H1 (cell line): ENCODE results near the gene TDG. TPM values are rescaled to one million over a fixed set of nuclear protein-coding genes. Genes with fewer than 3 reads are reported as not detected.
"Not testable (repeated sequence)": the region's sequence is repeated elsewhere in the genome, so short reads cannot be mapped to it uniquely, and the experiment has no call there.

ENCODE experiments used
- CTCF ChIA-PET: fragments of 300-600 bp; sonication (Branson Sonifier 250); formaldehyde crosslinking; loops from one replicate; lab custom pipeline; 2021; ENCODE audit not compliant: partially characterized antibody; lab: Charles Lee
- POLR2A ChIA-PET: fragments of 300-600 bp; sonication (Branson Sonifier 250); formaldehyde crosslinking; loops from one replicate; lab custom pipeline; 2021; ENCODE audit warnings: inconsistent platforms; ENCODE audit not compliant: partially characterized antibody; lab: Charles Lee
- DNase-seq, 2 experiments: peaks; one replicate each; pipeline versions ENCODE4 v3.0.0 to v3.0.0-alpha.2; 2010 to 2022; ENCODE audit warnings: low spot score in 2 of 2, low read depth in 1 of 2, mixed read lengths in 1 of 2
- FAIRE-seq: peaks from 2 replicates; lab custom pipeline; 2011; peaks lifted over from hg19 to GRCh38; lab: Jason Lieb, UNC
- H2AFZ ChIP-seq: 2 replicates; pipeline ENCODE4 v1.8.1; 2012; ENCODE audit warnings: low read length, inconsistent platforms
- H2AK5ac ChIP-seq: 2 replicates; pipeline ENCODE4 v1.6.1; 2013; ENCODE audit warnings: low read depth, low read length
- H2BK120ac ChIP-seq: replicated peaks from 2 replicates; pipeline ENCODE3; 2013; ENCODE audit warnings: low read depth, low read length, inconsistent platforms
- H2BK12ac ChIP-seq: 2 replicates; pipeline ENCODE4 v1.6.1; 2013; ENCODE audit warnings: low read depth, low read length
- H2BK15ac ChIP-seq: 2 replicates; pipeline ENCODE4 v1.6.1; 2013; ENCODE audit warnings: low read length
- H2BK20ac ChIP-seq: 2 replicates; pipeline ENCODE4 v1.6.1; 2013; ENCODE audit warnings: low read length
- H2BK5ac ChIP-seq: 2 replicates; pipeline ENCODE4 v1.6.1; 2013; ENCODE audit warnings: low read depth, low read length
- H3K14ac ChIP-seq: 2 replicates; pipeline ENCODE4 v1.6.1; 2013; ENCODE audit warnings: inconsistent platforms; ENCODE audit not compliant: insufficient read length
- H3K18ac ChIP-seq: 2 replicates; pipeline ENCODE4 v1.6.1; 2013; ENCODE audit warnings: low read length; ENCODE audit errors: extremely low read depth
- H3K23ac ChIP-seq: 2 replicates; pipeline ENCODE4 v1.6.1; 2013; ENCODE audit warnings: inconsistent platforms; ENCODE audit not compliant: insufficient read length
- H3K23me2 ChIP-seq: 2 replicates; pipeline ENCODE4 v1.6.1; 2013; ENCODE audit warnings: low read depth, low read length
- H3K27ac ChIP-seq: 2 replicates; pipeline ENCODE4 v1.6.1; 2011; ENCODE audit warnings: low read depth, low read length, inconsistent platforms
- H3K27me3 ChIP-seq, 4 experiments: replicated peaks in 1 of 4; 1 replicate in 1 of 4; 2 replicates in 3 of 4; pipeline versions ENCODE4 v1.6.1 to v1.8.1; 2011 to 2013; ENCODE audit warnings: low read length in 3 of 4, mild to moderate bottlenecking in 3 of 4, inconsistent platforms in 2 of 4, mixed read lengths in 2 of 4, moderate library complexity in 1 of 4; ENCODE audit not compliant: control insufficient read depth in 3 of 4, insufficient read depth in 3 of 4; ENCODE audit errors: extremely low read depth in 1 of 4
- H3K36me3 ChIP-seq, 4 experiments: 2 replicates each; pipeline versions ENCODE4 v1.6.1 to v1.8.1; 2011 to 2013; ENCODE audit warnings: mild to moderate bottlenecking in 4 of 4, low read length in 3 of 4, moderate library complexity in 2 of 4, control low read depth in 1 of 4, inconsistent platforms in 1 of 4; ENCODE audit not compliant: insufficient read depth in 4 of 4, control insufficient read depth in 2 of 4
- H3K4ac ChIP-seq: replicated peaks from 2 replicates; pipeline ENCODE3; 2013; ENCODE audit warnings: low read length, low read depth, mixed read lengths, inconsistent platforms; ENCODE audit not compliant: insufficient read length
- H3K4me1 ChIP-seq, 4 experiments: replicated peaks in 1 of 4; 1 replicate in 1 of 4; 2 replicates in 3 of 4; pipeline versions ENCODE4 v1.6.1 to v1.8.1; 2011 to 2013; ENCODE audit warnings: low read length in 3 of 4, inconsistent platforms in 2 of 4, mixed read lengths in 1 of 4; ENCODE audit not compliant: insufficient read depth in 4 of 4, control insufficient read depth in 3 of 4
- H3K4me2 ChIP-seq, 2 experiments: 2 replicates each; pipeline versions ENCODE4 v1.6.1 to v1.8.1; 2011 to 2013; ENCODE audit warnings: low read depth in 2 of 2, low read length in 2 of 2, control low read depth in 1 of 2, inconsistent platforms in 1 of 2, mild to moderate bottlenecking in 1 of 2; ENCODE audit not compliant: insufficient read depth in 1 of 2
- H3K4me3 ChIP-seq, 4 experiments: fragments of 200-600, 300-600 bp in 1 of 4; sonication (generic), shearing (Covaris generic), sonication (Bioruptor Twin) in 1 of 4; 2 replicates each; pipeline versions ENCODE4 v1.5.1 to v1.8.1; 2011 to 2016; ENCODE audit warnings: low read length in 4 of 4, low read depth in 3 of 4, control low read depth in 2 of 4, inconsistent platforms in 2 of 4, mild to moderate bottlenecking in 2 of 4, mixed read lengths in 1 of 4, moderate library complexity in 1 of 4; ENCODE audit not compliant: insufficient read depth in 2 of 4; ENCODE audit errors: extremely low read depth in 1 of 4
- H3K56ac ChIP-seq: replicated peaks from 2 replicates; pipeline ENCODE3; 2013; ENCODE audit warnings: low read depth, mild to moderate bottlenecking, mixed read lengths, low read length, inconsistent platforms; ENCODE audit not compliant: insufficient read length
- H3K79me1 ChIP-seq: 2 replicates; pipeline ENCODE4 v1.6.1; 2013; ENCODE audit warnings: low read depth, low read length, control low read depth
- H3K79me2 ChIP-seq, 2 experiments: 2 replicates each; pipeline versions ENCODE4 v1.6.1 to v1.8.1; 2012 to 2013; ENCODE audit warnings: low read length in 2 of 2, mild to moderate bottlenecking in 2 of 2, inconsistent platforms in 1 of 2; ENCODE audit not compliant: insufficient read depth in 2 of 2, control insufficient read depth in 1 of 2
- H3K9ac ChIP-seq, 4 experiments: replicated peaks in 1 of 4; 1 replicate in 1 of 4; 2 replicates in 3 of 4; pipeline versions ENCODE4 v1.6.1 to v1.8.1; 2011 to 2013; ENCODE audit warnings: low read depth in 3 of 4, low read length in 3 of 4, control low read depth in 2 of 4, mild to moderate bottlenecking in 2 of 4, moderate library complexity in 2 of 4, inconsistent platforms in 1 of 4; ENCODE audit errors: extremely low read depth in 1 of 4
- H3K9me3 ChIP-seq, 2 experiments: 2 replicates each; pipeline versions ENCODE4 v1.6.1 to v1.8.1; 2012 to 2013; ENCODE audit warnings: mild to moderate bottlenecking in 2 of 2, moderate library complexity in 2 of 2, control low read depth in 1 of 2, inconsistent platforms in 1 of 2, low read depth in 1 of 2, low read length in 1 of 2, mixed read lengths in 1 of 2; ENCODE audit not compliant: insufficient read depth in 2 of 2
- H4K20me1 ChIP-seq, 2 experiments: replicated peaks in 1 of 2; 2 replicates each; pipeline versions ENCODE3 to v1.8.1; 2011 to 2013; ENCODE audit warnings: inconsistent platforms in 2 of 2, low read length in 2 of 2, mild to moderate bottlenecking in 1 of 2; ENCODE audit not compliant: insufficient read depth in 2 of 2, control insufficient read depth in 1 of 2
- H4K5ac ChIP-seq: 2 replicates; pipeline ENCODE4 v1.6.1; 2013; ENCODE audit warnings: low read length, low read depth, mixed read lengths, inconsistent platforms; ENCODE audit not compliant: insufficient read length
- H4K8ac ChIP-seq: 2 replicates; pipeline ENCODE4 v1.8.0; 2013; ENCODE audit warnings: mild to moderate bottlenecking, moderate library complexity, low read length, inconsistent platforms; ENCODE audit not compliant: insufficient read depth; ENCODE audit errors: extremely low read depth
- H4K91ac ChIP-seq: replicated peaks from 2 replicates; pipeline ENCODE3; 2013; ENCODE audit warnings: low read length, mixed read lengths, inconsistent platforms; ENCODE audit not compliant: insufficient read length
- WGBS, 2 experiments: shearing (Covaris generic) in 1 of 2; methylation state at CpG; one replicate each; pipeline versions ENCODE4 v1.1.6 to v1.1.7; 2013 to 2015; ENCODE audit warnings: low lambda C conversion rate in 2 of 2, mixed read lengths in 2 of 2, inconsistent platforms in 1 of 2, low coverage in 1 of 2, missing lambda C conversion rate in 1 of 2; ENCODE audit not compliant: insufficient replicate concordance in 2 of 2, insufficient coverage in 1 of 2, insufficient read length in 1 of 2; ENCODE audit errors: extremely low coverage in 1 of 2, missing lambda C conversion rate in 1 of 2; 5-methylcytosine and 5-hydroxymethylcytosine counted together
- polyA plus RNA-seq, 7 experiments: library from polyadenylated mRNA; depleted of rRNA in 3 of 7; stranded (reverse) in 5 of 7; unstranded in 2 of 7; fragments of >200 nt in 5 of 7; fragments of 200-250 nt in 2 of 7; gene quantifications; 1 replicate in 5 of 7; 2 replicates in 1 of 7; 4 replicates in 1 of 7; pipeline versions ENCODE4 v1.2.1 to v1.2.3, GENCODE V29; 2011 to 2013; ENCODE audit warnings: missing spikeins in 2 of 7, mixed read lengths in 2 of 7
- total RNA-seq: library from RNA; stranded (reverse); fragmentation: NEBNext Ultra II Directional; extraction: Animal tissue kit (Norgen Biotek cat#: 25700); gene quantifications from 2 replicates; pipeline ENCODE4 v1.2.1, GENCODE V29; 2021

Gene TDG
- total and polyA plus RNA-seq, 2 of the 8 experiments (the other 6 are each of a cell fraction or from before 2014, with no cell fraction given) = 22.7 to 47.8 TPM

- H3K36me3 ChIP-seq, H3K23ac ChIP-seq, H3K9ac ChIP-seq, H3K56ac ChIP-seq, H3K23me2 ChIP-seq, H3K79me2 ChIP-seq, H3K4me3 ChIP-seq, H4K20me1 ChIP-seq, DNase-seq, H3K18ac ChIP-seq, H3K27me3 ChIP-seq, H2BK5ac ChIP-seq, H3K9me3 ChIP-seq, H3K4me2 ChIP-seq, H3K4ac ChIP-seq, H2BK12ac ChIP-seq, H3K4me1 ChIP-seq, H4K91ac ChIP-seq, H4K5ac ChIP-seq, H2AK5ac ChIP-seq, H3K79me1 ChIP-seq, POLR2A ChIA-PET, H2BK15ac ChIP-seq, H4K8ac ChIP-seq, H2AFZ ChIP-seq, H3K14ac ChIP-seq, FAIRE-seq, CTCF ChIA-PET, H2BK20ac ChIP-seq, H3K27ac ChIP-seq, H2BK120ac ChIP-seq: not testable (repeated sequence)
- WGBS, 2 experiments = 95% methylated on average over 9 of the region's 27 CpGs; no CpG with 5 or more reads in 1 of the 2 experiments
Observed at GRCh38 chr12:104030596-104030995, 64.9 kb downstream of the TDG start.

DNA sequence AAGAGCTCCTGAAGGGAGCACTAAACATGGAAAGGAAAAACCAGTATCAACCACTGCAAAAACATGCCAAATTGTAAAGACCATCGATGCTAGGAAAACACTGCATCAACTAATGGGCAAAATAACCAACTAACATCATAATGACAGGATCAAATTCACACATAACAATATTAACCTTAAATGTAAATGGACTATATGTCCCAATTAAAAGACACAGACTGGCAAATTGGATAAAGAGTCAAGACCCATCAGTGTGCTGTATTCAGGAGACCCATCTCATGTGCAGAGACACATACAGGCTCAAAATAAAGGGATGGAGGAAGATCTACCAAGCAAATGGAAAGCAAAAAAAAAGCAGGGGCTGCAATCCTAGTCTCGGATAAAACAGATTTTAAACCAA, 70.5 kb downstream of the TDG start:
- H3K23me2 ChIP-seq, H4K8ac ChIP-seq, FAIRE-seq, DNase-seq, H3K56ac ChIP-seq, H4K20me1 ChIP-seq, H3K4ac ChIP-seq, H3K23ac ChIP-seq, H2BK15ac ChIP-seq, H3K79me1 ChIP-seq, H3K27me3 ChIP-seq, H2BK12ac ChIP-seq, H3K9me3 ChIP-seq, H3K4me3 ChIP-seq, H3K18ac ChIP-seq, H3K4me1 ChIP-seq, H2BK5ac ChIP-seq, H2AK5ac ChIP-seq, POLR2A ChIA-PET, H2BK20ac ChIP-seq, H3K4me2 ChIP-seq, H4K91ac ChIP-seq, H2AFZ ChIP-seq, H3K27ac ChIP-seq, H3K9ac ChIP-seq, H3K36me3 ChIP-seq, H4K5ac ChIP-seq, H3K79me2 ChIP-seq, H3K14ac ChIP-seq, H2BK120ac ChIP-seq: not testable (repeated sequence)
- 94% methylated on average over 2 of the region's 2 CpGs; no CpG with 5 or more reads in 1 of the 2 experiments for WGBS, 2 experiments
- CTCF ChIA-PET = interaction anchor here (0.7 kb wide), 2 partner anchors 90 to 338 kb away, joined by 3 read pairs; no protein-coding TSS in a partner anchor
